ENCODE results near the gene FGD6.

- TF ChIP-seq CTCF (IDR thresholded peaks at IDR 0.05): no peak
- TF ChIP-seq POLR2A (IDR thresholded peaks at IDR 0.05): no peak
Observed at GRCh38 chr12:95220726-95221125, 3.5 kb upstream of the FGD6 start.
